SH-SY5Y (cell line): ENCODE data around the gene IQCE.

Source experiments
- GATA2 ChIP-seq: IDR thresholded peaks from 2 replicates; pipeline ENCODE4 v1.6.1; 2011; ENCODE audit warnings: mild to moderate bottlenecking, low read depth, low read length
- GATA3 ChIP-seq: IDR thresholded peaks from 2 replicates; pipeline ENCODE4 v1.6.1; 2011; ENCODE audit warnings: low read depth, mild to moderate bottlenecking, low read length, moderate library complexity

IQCE gene

GRCh38 chr7:2517678-2518507, 40.9 kb upstream of the IQCE start:
- TF ChIP-seq GATA2, result no peak
- no peak for TF ChIP-seq GATA3

- TF ChIP-seq GATA2 (no peak), GATA3 (no peak)
Observed at GRCh38 chr7:2518737-2519118, 40.1 kb upstream of the IQCE start.

- no peak for TF ChIP-seq GATA2
- no peak for TF ChIP-seq GATA3
Observed at GRCh38 chr7:2519119-2519930, 39.5 kb upstream of the IQCE start, which contains the start of gene LFNG. Gene LFNG, plus strand, starts transcription at chr7:2519774. Its CDS starts 88 bp downstream, at chr7:2519862.

- TF ChIP-seq GATA2 (no peak), GATA3 (no peak)
Observed at GRCh38 chr7:2520131-2520760, 38.5 kb upstream of the IQCE start.

GRCh38 chr7:2520761-2521290, 38.0 kb upstream of the IQCE start:
- TF ChIP-seq GATA2 (no peak), GATA3 (no peak)

- TF ChIP-seq GATA3 (no peak), GATA2 (no peak)
Observed at GRCh38 chr7:2521341-2521745, 37.4 kb upstream of the IQCE start.

- TF ChIP-seq GATA3 (no peak), GATA2 (0 out of 2 replicates have a peak, but pooled peaks have one; percentile 21)
Observed at GRCh38 chr7:2521952-2522591, 36.7 kb upstream of the IQCE start.

- TF ChIP-seq GATA3 (no peak), GATA2 (peak; percentile 26; the same call in 1 of the 2 replicates)
Observed at GRCh38 chr7:2522780-2523433, 35.9 kb upstream of the IQCE start.

- TF ChIP-seq GATA3 (no peak), GATA2 (no peak)
Observed at GRCh38 chr7:2523461-2523936, 35.3 kb upstream of the IQCE start.

GRCh38 chr7:2523941-2524807, 34.6 kb upstream of the IQCE start:
- TF ChIP-seq GATA3 (no peak), GATA2 (no peak)

GRCh38 chr7:2524808-2525657, 33.7 kb upstream of the IQCE start:
- TF ChIP-seq GATA3 (no peak), GATA2 (no peak)
